HG02852 (cell line): ENCODE measurements around the gene PPP4R2.
"Not testable (repeated sequence)": the region's sequence is repeated elsewhere in the genome, so short reads cannot be mapped to it uniquely, and the experiment has no call there.

Experiments
- ATAC-seq: cut with Tn5 transposase; IDR thresholded peaks from one replicate; pipeline ENCODE4 v1.9.1; 2021; ENCODE audit warnings: mild to moderate bottlenecking, moderate library complexity; ENCODE audit not compliant: unreplicated experiment

PPP4R2 gene

DNA sequence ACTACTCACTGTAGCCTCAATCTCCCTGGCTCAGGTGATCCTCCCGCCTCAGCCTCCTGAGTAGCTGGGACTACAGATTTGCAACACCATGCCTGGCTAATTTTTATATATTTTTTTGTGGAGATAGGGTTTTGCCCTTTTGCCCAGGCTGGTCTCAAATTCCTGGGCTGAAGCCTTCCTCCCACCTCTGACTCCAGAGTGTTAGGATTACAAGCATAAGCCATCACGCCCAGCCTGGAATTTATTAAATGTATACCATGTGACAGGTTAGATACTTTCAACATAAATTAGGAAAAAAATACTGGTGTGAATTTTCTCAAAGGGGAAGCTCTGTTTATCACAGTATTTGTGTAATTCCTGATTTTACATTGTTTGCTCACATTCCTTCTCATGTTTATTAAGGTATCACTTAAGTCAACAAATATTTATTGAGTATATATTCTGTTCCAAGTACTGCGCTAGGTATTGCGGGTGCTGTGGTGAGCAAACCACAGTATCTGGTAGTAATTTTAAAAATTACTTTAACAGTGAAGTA lies 24.8 kb downstream of the PPP4R2 start:
- no peak for ATAC-seq

DNA sequence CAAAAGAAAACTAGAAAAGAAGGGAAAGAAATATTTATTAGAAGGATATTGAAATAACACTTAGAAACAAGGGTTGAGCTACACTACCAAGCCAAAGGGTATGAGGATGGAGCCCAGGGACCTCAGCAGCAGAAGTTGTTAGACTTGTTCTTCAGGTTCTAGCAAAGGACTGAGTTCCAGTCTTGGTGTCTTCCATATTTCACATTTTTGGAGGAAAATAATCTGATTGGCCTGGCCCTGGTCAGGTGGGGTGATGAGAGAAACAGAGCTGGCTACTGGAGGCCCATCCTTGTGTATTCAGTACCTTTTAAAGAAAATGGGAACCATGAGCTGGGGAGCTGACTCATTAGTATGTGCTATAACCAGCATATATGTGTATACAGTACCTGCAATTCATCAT lies 28.2 kb downstream of the PPP4R2 start:
- ATAC-seq, result no peak

GRCh38 chr3:73026111-73026759 lies 29.6 kb downstream of the PPP4R2 start:
- no peak for ATAC-seq

GRCh38 chr3:73026760-73027113 lies 30.1 kb downstream of the PPP4R2 start:
- no peak for ATAC-seq

GRCh38 chr3:73028803-73029202 lies 32.2 kb downstream of the PPP4R2 start:
- ATAC-seq, result no peak

GRCh38 chr3:73029321-73029796 lies 32.7 kb downstream of the PPP4R2 start:
- no peak for ATAC-seq

DNA sequence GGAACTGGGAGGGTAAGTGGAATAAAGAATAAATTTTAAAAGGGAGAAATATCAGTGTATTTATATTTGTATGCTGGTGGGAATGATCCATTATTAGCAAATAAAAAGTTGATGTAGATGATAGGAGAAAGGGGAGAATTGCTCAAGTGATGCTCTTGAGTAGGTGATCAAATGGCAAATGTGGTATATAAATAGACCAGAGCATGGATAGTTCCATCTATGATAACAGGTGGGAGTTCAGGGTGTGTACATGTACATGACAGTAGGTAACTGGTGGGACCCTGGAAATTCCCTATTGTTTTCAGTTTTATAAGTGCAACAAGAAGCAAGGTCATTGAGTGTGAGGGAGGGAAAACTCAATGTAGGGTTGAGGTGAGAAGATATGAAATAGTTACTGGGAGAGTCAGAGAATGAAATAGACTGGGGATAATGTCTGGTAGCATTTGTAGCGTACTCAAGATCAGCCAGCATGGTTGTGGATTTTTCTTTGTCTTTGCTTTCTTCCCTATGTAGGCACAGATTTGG lies 33.5 kb downstream of the PPP4R2 start:
- ATAC-seq, result peak; percentile 52

DNA sequence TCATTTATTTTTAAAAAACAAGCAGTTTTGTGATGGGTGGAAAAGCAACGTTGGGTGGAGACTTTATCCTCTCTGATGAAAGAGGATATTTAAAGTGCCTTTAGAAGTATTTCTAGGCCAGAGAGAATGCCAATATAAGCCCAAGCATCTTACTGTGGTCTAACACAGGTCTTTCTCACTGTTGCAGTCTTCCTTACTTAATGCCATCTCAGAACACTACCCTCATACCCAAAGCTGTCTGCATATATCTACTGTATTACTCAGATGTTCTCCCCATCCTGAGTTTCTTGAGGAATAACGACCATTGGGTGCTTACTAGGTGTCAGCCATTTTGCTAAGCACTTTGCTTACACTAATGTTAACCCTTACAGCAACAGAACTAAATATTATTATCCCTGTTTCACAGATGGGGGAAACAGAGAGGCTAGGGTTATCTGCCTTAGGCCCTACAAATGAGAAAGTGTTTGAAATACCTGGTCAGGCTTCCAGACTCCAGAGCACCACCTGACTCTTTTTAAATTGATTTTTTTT lies 35.0 kb downstream of the PPP4R2 start:
- no peak for ATAC-seq

DNA sequence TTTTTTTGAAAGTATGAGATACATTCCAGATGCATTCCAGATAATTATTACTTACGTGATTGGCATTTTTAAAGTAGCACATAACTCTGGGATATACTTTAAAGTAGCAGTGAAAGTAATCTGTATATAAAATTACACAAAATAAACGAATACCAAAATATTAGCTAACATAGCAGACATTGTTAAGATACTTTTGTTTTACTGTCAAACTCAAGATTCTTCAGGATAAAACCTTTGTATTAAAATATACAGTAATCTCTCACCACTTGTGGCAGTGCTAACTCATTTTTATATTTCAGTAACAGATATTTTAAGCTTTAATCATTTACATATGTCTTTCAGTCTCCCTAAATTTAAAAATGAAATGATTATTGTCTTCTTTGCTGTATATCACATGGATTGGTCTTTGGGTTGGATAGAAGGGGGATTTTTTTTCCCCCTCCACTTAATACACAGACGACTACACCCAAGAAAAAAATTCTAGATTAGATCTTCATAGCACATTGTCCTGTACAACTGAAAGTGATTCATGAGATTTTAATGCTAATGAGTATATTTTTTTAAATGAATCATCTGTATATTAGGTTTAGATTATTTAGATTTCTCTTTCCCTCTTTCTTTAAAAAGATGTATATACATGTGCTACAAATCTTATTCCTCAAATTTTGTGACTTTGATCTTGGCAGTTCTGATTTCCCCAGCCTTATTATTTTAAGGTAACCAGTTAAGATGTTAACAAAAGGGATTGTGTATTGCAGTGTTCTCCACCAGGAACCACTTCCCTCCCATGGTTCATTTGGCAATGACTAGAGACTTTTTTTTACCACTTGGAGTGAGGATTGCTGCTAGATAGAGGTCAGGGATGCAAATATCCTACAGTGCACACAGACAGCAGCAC lies 40.3 kb downstream of the PPP4R2 start:
- no peak for ATAC-seq

GRCh38 chr3:73041537-73041936 lies 44.9 kb downstream of the PPP4R2 start:
- ATAC-seq, result no peak

DNA sequence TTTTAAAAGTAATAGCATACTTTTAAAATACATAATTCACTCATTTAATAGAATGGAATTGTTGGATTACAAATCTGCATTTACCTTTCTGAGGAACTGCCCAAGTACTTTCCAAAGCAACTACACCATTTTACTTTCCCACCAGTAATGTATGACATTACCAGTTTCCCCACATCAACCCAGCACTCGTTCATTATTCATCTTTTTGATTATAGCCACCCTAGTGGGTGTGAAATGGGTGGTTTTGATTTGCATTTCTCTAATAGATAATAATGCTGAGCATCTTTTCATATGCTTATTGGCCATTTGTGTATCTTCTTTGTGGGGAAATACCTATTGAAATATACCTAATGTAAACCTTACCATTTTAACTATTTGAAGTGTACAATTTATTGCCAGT lies 46.8 kb downstream of the PPP4R2 start:
- ATAC-seq, result no peak

DNA sequence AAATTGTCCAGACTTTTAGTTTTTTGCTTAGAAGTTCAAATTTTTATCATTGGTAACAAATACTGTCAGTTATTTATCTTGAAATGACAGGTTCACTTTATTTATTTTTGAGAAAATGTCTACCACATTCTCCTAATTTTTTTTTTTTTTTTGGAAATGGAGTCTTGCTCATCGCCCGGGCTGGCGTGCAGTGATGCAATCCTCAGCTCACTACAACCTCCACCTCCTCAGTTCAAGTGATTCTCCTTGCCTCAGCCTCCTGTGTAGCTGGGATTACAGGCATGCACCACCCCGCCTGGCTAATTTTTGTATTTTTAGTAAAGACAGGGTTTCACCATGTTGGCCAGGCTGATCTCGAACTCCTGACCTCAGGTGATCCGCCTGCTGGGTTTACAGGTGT lies 48.8 kb downstream of the PPP4R2 start:
- no peak for ATAC-seq

- ATAC-seq, result no peak
These were observed 49.6 kb downstream of the PPP4R2 start for GRCh38 chr3:73046195-73046594.

- no peak for ATAC-seq
These were observed 52.7 kb downstream of the PPP4R2 start for GRCh38 chr3:73049319-73049718.

DNA sequence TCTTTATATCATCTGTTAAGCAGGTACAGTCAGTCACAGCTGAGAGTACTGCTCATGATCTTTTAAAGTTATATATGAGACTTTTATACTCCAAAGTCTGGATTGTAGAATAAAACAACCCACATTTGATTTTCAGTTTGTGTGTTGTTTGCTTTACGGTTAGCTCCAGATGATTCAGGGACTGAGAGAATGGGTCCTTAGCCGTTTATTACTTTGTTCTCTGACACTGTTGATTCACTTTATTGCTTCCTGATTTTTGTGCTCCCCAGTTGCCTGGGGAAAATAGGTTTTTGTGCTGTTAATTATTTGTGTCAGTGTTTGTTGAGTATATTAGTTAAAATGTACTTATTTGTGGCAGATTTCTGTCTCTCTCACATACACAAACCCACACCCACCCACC lies 56.2 kb downstream of the PPP4R2 start:
- no peak for ATAC-seq

DNA sequence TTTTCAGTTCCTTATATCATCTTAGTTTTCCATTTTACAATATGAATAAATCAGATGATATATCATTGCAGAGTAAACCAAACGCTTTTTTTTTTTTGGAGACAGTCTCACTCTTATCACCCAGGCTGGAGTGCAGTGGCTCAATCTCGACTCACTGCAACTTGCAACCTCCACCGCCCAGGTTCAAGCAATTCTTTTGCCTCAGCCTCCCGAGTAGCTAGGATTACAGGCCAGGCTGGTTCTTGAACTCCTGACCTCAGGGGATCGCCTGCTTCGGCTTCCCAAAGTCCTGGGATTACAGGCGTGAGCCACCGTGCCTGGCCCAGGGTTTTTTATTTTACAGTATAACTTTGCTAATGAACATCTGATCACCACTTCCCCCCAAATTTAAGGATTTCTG lies 59.0 kb downstream of the PPP4R2 start:
- no peak for ATAC-seq

- ATAC-seq, result no peak
These were observed 59.6 kb downstream of the PPP4R2 start for GRCh38 chr3:73056014-73056844.

DNA sequence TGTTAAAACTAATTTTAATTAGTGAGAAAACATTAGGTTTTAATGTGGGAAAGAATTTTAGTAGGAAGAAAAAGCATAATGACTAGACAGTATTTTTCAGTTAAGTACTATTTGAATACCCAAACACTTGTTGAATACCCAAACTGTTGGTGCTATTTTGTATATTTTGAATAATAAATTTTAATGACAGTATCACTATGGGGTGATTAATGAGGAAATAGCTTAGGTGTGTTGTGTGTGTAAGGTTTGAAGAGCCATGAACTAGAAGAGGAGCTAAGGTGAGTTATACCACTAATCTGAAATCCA lies 60.2 kb downstream of the PPP4R2 start:
- no peak for ATAC-seq

DNA sequence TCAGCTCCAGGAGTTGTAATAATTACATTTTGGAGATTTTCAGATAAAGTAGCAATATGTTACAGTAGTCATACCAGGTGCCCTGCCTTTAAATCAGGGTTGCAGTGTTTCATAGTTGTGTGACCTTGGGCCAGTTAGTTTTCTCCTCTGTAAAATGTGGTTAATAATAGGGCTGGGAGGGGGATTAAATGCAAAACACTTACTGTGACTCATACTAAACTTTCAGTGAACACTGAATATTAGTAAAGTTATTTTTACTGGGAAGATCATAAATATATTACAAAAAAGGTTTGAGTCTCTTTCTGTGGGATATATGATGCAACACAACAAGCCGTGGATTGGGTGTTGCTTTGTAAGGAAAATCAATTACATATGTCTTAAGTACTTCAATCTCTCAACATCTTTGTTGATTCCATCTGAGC lies 63.7 kb downstream of the PPP4R2 start:
- ATAC-seq, result no peak

DNA sequence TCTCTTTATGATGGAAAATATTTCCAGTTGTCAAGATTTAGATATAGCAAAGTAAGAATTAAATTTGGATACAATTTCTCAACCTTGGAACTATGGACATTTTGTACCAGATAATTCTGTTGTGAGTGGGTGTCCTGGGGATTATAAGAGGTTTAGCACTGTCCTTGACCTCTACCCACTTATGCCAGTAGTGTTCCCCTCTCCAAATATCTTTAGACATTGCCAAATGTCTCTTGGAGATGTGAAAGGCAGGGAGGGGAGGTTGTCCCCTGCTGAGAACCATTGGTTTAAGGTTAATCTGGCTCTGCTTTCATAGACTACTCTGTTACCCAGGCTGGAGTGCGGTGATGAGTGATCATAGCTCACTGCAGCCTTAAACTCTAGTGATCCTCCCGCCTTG lies 64.8 kb downstream of the PPP4R2 start, which contains the start of gene EBLN2:
EBLN2 (plus strand) TSS at position 244 of the 400 bp plus-strand sequence. CDS start 423 bp downstream, outside the sequence.
- ATAC-seq, result no peak

DNA sequence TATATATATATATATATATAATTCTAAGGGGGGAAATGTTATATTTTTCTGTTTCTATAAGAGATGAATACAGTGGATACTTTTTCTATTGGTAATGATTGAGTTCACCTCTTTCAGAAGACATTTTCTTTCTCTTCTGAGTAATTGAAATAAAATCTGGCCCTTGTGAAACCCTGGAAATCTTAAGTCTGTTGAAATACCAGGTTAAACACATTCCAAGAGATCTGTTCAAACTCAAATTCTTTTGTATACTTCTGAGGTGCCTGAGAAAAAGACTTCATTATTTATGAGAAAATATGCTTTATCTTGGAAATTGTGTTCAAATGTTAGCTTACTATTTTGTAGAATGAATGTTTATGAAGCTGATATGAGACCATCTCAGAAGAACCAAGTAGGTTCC lies 69.6 kb downstream of the PPP4R2 start:
- ATAC-seq, result not testable (repeated sequence)
